C4-2B (cell line): Measurements from ENCODE around the gene IL1F10.

Experiments used
- CTCF ChIP-seq: fragments of 450-650 bp; conservative IDR thresholded peaks from 2 replicates; pipeline ENCODE4 v1.5.1; 2017; ENCODE audit warnings: mild to moderate bottlenecking
- ZFX ChIP-seq: fragments of 450-650 bp; IDR thresholded peaks from 2 replicates; pipeline ENCODE4 v1.6.1; 2017

GRCh38 chr2:113119111-113119510 lies 51.3 kb downstream of the IL1F10 start:
- TF ChIP-seq CTCF, result no peak
- no peak for TF ChIP-seq ZFX
